HG03064 (cell line): ENCODE results near the gene NOD2.
A peak's percentile ranks its signal among the peaks of the same experiment; 100 is the strongest.

ENCODE experiments used
- ATAC-seq: cut with Tn5 transposase; IDR thresholded peaks from one replicate; pipeline ENCODE4 v1.9.1; 2021; ENCODE audit warnings: low read depth; ENCODE audit not compliant: unreplicated experiment

Gene NOD2

DNA sequence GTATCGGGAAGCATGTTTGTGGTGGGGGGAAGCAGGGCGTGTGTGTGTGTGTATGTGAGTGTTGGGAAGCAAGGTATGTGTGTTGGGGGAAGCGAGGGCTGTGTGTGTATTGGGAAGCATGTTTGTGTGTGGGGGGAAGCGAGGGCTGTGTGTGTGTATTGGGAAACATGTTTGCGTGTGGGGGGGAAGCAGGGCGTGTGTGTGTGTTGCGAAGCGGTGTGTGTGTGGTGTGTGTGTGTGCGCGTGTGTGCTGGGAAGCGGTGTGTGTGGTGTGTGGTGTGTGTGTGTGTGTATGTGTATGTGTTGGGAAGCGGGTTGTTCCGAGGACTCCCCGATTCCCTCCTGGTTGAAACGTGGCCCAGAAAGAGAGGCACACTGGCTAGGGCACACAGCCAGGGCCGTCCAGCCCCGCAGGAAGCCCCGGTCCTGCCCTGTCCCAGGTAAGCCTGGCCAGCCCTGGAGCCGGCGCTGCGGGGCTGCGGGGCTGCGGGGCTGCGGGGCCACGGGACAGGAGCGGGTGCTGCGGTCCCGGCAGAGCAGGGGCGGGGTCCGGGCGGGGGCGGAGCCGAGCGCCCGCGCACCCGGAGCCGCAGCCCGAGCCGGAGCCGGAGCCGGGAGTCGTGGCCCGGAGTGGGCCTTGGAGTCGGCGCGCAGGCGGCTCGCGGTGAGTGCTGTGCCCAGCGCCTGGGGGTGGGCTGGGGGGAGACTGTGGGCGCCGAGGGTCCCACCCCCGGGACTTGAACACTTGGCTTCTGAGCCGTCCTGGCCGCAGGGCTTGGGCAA, at the start of gene NOD2:
Gene NOD2, plus strand, starts transcription at position 608 of the 783 bp plus-strand sequence. CDS start 5,890 bp downstream, outside the sequence.
- no peak for ATAC-seq

- ATAC-seq: no peak
Observed at GRCh38 chr16:50644245-50644644, 49.2 kb upstream of the NOD2 start.

- ATAC-seq: no peak
Observed at GRCh38 chr16:50644729-50645128, 48.7 kb upstream of the NOD2 start.

DNA sequence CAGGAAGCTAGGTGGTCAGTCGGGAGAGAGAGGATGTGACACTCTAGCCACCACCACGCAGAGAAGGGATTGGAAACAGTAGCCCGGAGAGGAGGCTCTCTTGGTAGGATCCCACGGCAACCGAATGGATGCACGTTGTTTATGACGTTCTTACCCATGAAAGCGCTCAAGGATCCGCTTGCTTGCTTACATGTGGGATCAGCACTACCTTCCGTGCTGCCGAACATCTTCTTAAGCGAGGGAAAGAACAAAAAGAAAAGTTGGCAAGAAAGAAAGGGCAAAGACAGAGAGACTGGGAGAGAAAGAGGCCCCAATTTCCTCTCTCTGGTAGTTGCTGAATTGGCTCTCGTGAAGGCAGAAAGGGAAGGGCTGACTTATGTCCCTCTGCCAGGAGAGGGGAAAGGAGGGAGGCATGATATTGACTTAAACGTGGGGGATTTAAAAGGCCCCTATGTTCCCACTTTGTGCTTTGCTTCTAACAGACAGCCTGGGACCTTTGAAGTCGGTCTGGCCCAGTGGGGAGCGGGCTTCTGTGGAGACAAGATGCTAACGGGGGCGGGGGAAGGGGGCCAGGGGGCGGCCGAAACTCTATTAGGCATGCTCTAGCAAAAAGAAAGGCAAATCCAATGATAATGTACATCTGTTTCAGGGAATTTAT, 47.7 kb upstream of the NOD2 start:
- ATAC-seq: no peak

DNA sequence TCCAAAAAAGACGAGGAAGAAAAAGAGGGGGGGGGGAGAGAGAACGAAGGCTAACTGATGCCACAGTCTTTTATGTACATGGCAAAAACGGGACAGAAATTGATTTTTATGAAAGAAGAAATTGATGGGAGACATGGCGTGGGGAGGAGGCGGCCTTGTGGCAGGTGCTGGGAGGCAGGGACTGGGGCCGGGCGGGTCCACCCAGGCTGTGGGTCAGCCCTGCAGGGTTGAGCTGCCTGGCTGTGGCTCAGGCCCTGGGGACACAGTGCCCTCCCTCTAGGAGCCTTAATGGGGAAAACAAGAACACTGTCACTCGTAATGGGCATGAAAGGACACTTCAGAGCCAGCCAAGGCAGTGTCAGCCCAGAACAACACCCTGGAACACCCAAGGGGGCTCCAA, 47.1 kb upstream of the NOD2 start:
- no peak for ATAC-seq

GRCh38 chr16:50651835-50652438, 41.5 kb upstream of the NOD2 start:
- ATAC-seq: no peak

GRCh38 chr16:50652836-50653425, 40.5 kb upstream of the NOD2 start:
- no peak for ATAC-seq

GRCh38 chr16:50653633-50654519, 39.5 kb upstream of the NOD2 start:
- ATAC-seq: no peak

DNA sequence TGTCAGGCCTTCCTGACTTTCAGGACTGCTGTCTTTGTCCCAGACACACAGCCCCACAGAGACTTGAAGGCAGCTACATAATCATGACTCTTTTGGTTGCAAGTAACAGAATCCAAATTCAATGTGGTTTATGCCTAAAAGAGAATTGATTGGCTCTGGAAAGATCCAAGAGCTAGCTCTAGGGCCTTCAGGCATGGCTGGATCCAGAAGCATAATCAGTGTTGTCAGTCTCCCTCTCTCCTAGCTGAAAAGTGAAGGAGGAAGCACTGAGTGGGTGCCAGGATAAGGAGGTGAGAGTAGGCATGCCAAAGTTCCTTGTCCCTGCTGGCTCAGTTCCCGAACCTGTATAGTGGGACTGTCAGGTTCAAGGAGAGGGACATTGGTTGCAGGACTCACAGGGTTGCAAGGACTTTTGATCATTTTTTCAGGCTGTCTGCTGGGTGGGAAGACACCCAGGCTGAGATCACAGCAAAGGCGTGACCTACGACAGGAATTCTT, 37.8 kb upstream of the NOD2 start:
- ATAC-seq: no peak

DNA sequence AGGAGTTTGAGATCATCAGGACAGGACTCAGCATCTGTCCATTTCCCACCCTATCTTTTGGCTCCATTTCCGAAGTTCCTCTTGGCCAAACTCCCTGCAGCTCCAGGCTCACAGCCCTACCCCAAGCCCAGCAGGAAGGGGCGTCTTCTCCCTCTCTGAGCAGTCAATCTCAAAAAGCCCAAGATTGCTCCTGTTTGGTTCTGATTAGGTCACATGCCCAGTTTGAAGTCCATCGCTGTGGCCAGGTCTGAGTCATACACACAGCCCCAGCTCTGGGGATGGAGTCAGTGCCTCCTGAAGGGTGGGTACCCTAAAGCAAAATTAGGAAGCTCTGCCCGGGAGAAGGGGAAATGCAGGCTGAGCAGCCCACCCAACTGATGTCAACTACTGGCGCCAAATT, 36.2 kb upstream of the NOD2 start:
- no peak for ATAC-seq

GRCh38 chr16:50659806-50660205, 33.6 kb upstream of the NOD2 start:
- ATAC-seq: no peak

- ATAC-seq: no peak
Observed at GRCh38 chr16:50662306-50662940, 31.0 kb upstream of the NOD2 start.

DNA sequence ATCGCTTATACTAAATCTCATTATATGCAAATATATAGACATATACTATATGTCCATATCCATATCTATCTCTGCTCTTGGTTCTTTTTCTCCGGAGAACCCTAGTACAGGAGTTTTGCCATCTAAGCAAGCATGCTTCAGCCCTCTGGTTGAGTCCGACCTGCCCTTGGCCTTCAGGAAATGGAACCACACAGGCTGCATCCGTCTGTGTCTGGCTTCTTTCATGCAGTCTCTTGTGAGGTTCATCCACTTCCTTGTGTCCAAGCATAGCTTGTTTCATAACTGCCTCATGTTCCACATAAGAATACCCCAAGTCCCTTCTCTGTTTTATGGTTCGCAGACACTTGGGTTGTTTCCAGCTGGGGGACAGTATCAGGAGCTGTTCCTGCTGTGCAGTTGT, 29.1 kb upstream of the NOD2 start:
- ATAC-seq: no peak

DNA sequence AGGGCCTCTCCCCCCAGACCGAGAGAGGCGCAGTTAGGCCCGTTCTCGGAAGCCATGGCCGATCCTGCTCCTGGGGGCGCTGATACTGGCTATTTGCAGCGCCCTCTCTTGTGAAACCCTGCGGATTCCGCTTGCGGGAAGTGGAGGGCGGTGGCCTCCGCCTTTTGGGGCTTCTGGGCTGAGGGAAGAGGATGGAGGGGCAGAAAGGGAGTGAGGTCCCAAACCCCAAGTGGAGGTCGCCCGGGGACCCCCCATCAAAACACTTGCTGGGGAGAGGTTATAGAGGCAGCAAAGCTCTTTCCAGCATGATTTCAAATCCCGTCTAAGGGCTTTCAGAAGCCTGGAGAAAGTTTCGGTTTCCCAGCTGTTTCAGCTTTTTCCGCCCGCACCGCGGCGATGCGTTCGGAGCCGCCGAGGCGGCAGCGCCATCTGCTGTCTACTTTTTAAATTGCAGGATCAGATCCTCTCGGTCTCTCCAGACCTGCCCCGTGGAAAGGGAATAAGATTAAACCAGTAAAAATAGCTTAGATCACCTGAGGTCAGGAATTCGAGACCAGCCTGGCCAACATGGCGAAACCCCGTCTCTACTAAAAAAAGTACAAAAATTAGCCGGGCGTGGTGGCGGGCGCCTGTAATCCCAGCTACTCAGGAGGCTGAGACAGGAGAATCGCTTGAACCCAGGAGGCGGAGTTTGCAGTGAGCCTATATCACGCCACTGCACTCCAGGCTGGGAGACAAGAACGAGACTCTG, 28.1 kb upstream of the NOD2 start:
- ATAC-seq: no peak

- ATAC-seq: peak; percentile 66
Observed at GRCh38 chr16:50666658-50667496, 26.5 kb upstream of the NOD2 start.

DNA sequence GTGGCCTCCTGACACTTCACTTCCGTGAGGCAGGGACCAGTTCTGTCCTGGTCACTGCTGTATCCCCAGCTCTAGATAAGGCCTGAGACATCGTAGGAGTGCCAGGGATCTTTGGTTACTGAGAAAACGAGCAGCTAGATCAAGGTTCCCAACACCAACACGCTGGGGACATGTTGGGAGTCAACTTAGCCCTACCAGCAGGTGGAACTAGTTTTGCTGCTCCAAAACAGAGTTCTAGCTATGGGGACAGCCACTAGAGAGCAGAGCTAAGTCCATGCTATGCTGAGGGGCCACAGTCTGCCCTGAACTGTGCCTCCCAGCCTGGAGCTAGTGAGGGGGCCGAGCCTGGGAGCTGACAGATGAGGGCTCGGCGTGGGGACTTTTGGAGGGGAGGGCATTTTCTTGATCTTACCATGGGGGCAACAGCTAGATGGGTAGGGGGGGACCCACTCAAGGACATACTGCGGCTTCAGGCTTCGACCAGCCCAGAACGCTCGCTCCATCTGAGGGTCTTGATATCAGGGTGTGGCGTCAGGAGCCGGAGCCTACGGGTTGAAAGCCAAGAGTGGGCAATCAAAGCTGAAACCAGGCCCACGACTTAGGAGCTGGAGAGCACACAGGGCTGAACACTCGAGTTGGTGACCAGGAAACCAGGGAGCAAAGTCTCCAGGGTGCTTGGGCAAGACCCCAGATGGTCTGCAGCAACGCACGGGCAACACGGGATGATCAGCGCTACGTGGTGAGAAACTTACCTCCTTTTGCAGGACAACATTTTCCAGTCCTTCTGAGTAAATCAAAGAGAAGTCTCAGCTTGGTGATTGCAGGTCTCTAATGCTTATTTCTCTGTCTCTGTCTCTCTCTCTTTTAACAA, 25.7 kb upstream of the NOD2 start:
- ATAC-seq: no peak

DNA sequence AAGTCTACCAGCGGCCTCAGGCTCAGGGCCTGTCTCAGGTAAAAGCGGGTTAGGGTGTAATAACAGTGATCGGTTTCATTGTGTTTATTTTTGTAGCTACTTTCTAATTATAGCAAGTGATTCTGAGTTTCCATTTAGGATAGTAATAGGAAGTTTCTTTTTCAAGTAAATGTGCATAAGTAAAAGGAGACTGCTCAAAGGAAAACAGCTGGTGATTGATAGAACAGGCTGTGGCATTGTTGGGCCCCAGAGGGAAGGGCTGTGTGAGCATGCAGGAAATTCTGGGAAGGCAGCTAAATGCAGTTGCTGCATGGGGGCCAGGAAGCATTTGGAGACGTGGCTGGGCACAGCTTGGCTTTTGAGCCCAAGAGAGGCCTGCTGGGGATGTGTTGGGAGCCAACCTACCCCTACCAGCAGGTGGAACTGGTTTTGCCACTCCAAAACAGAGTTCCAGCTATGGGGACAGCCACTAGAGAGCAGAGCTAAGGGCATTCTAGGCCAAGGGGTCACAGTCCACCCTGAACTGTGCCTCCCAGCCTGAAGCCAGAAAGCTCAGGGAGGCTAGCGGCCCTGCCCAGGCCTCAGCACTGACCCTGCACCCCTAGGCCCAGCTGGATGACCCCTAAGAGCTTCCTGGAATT, 24.9 kb upstream of the NOD2 start:
- ATAC-seq: no peak
